ENCODE results near the gene NAA25. TPM values are rescaled to one million over a fixed set of nuclear protein-coding genes. Genes with fewer than 3 reads are reported as not detected.
"Not testable (repeated sequence)": the region's sequence is repeated elsewhere in the genome, so short reads cannot be mapped to it uniquely, and the experiment has no call there.

The NAA25 gene
- total RNA-seq, 1 donor from 2014 or later = 32.8 TPM

DNA sequence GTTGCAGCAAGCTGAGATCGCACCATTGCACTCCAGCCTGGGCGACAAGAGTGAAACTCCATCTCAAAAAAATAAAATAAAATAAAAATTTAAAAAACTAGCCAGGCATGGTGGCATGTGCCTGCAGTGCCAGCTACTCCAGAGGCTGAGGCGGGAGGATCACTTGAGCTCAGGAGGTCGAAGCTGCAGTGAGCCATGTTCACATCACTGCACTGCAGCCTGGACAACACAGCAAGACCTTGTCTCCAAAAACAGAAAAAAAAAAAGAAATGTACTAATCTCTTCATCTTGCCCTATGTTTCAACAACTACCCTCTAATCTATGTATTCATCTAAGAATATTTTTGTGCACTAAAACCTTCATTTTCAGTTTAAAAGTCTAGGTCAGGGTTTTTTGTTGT lies 6.5 kb downstream of the NAA25 start:
- Histone ChIP-seq H2AFZ (ENCODE audit: low read depth, low read length) (no peak overlapping the region), H3K4me3 (ENCODE audit: insufficient read depth, low read depth, low read length) (no peak overlapping the region), H3K9ac (ENCODE audit: low read length) (no peak overlapping the region), H3K27me3 (ENCODE audit: insufficient read depth, low read length) (no peaks in the 10 kb centered on the region), H3K4me2 (ENCODE audit: low read length) (no peak overlapping the region), H3K36me3 (ENCODE audit: insufficient read depth, low read length) (peaks cover 11% of the 10 kb centered on the region), H3K27ac (ENCODE audit: low read depth, low read length) (no peak overlapping the region), H4K20me1 (ENCODE audit: insufficient read depth, low read length) (peaks cover 59% of the 10 kb centered on the region), H3K9me3 (ENCODE audit: insufficient read depth, low read depth, low read length) (no peaks in the 10 kb centered on the region), H3K79me2 (ENCODE audit: insufficient read depth, low read length) (peaks cover 94% of the 10 kb centered on the region), H3K4me1 (ENCODE audit: insufficient read depth, low read length) (peaks cover 12% of the 10 kb centered on the region)
- H3K27me3 Mint-ChIP-seq (ENCODE audit: low read depth, unreplicated experiment) = no peaks in the 10 kb centered on the region
- no peak for DNase-seq (ENCODE audit: low read depth)
- H3K36me3 Mint-ChIP-seq (ENCODE audit: low read depth, unreplicated experiment) = peaks cover 12% of the 10 kb centered on the region
- peaks cover 20% of the 10 kb centered on the region for H3K4me1 Mint-ChIP-seq (ENCODE audit: low read depth, unreplicated experiment)
- H3K9me3 Mint-ChIP-seq (ENCODE audit: unreplicated experiment) = no peaks in the 10 kb centered on the region
- no peak for FAIRE-seq
- TF ChIP-seq, protein P1, sequence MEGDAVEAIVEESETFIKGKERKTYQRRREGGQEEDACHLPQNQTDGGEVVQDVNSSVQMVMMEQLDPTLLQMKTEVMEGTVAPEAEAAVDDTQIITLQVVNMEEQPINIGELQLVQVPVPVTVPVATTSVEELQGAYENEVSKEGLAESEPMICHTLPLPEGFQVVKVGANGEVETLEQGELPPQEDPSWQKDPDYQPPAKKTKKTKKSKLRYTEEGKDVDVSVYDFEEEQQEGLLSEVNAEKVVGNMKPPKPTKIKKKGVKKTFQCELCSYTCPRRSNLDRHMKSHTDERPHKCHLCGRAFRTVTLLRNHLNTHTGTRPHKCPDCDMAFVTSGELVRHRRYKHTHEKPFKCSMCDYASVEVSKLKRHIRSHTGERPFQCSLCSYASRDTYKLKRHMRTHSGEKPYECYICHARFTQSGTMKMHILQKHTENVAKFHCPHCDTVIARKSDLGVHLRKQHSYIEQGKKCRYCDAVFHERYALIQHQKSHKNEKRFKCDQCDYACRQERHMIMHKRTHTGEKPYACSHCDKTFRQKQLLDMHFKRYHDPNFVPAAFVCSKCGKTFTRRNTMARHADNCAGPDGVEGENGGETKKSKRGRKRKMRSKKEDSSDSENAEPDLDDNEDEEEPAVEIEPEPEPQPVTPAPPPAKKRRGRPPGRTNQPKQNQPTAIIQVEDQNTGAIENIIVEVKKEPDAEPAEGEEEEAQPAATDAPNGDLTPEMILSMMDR (IDR thresholded peaks at IDR 0.05; ENCODE audit: insufficient read depth, low read depth, low read length) = no peak
- TF ChIP-seq EZH2 (IDR thresholded peaks at IDR 0.05; ENCODE audit: insufficient read depth, low read length) = no peak
- no peak overlapping the region for H3K4me3 Mint-ChIP-seq (ENCODE audit: unreplicated experiment)
- no peak overlapping the region for H3K27ac Mint-ChIP-seq (ENCODE audit: unreplicated experiment)

- DNase-seq (ENCODE audit: low read depth); H3K27ac ChIP-seq (ENCODE audit: low read depth, low read length); FAIRE-seq; H3K4me3 ChIP-seq (ENCODE audit: insufficient read depth, low read depth, low read length); H3K9ac ChIP-seq (ENCODE audit: low read length); H3K27me3 ChIP-seq (ENCODE audit: insufficient read depth, low read length); H3K27ac Mint-ChIP-seq (ENCODE audit: unreplicated experiment); H3K4me2 ChIP-seq (ENCODE audit: low read length); H3K9me3 ChIP-seq (ENCODE audit: insufficient read depth, low read depth, low read length); H3K9me3 Mint-ChIP-seq (ENCODE audit: unreplicated experiment); H2AFZ ChIP-seq (ENCODE audit: low read depth, low read length); H3K27me3 Mint-ChIP-seq (ENCODE audit: low read depth, unreplicated experiment); H3K4me3 Mint-ChIP-seq (ENCODE audit: unreplicated experiment); H3K36me3 ChIP-seq (ENCODE audit: insufficient read depth, low read length): not testable (repeated sequence)
- Mint-ChIP-seq H3K36me3 (ENCODE audit: low read depth, unreplicated experiment) (peaks cover 13% of the 10 kb centered on the region), H3K4me1 (ENCODE audit: low read depth, unreplicated experiment) (peaks cover 22% of the 10 kb centered on the region)
- peaks cover 14% of the 10 kb centered on the region for H3K4me1 ChIP-seq (ENCODE audit: insufficient read depth, low read length)
- peaks cover 94% of the 10 kb centered on the region for H3K79me2 ChIP-seq (ENCODE audit: insufficient read depth, low read length)
- peaks cover 42% of the 10 kb centered on the region for H4K20me1 ChIP-seq (ENCODE audit: insufficient read depth, low read length)
Measured at GRCh38 chr12:112100500-112100899, 8.1 kb downstream of the NAA25 start.

DNA sequence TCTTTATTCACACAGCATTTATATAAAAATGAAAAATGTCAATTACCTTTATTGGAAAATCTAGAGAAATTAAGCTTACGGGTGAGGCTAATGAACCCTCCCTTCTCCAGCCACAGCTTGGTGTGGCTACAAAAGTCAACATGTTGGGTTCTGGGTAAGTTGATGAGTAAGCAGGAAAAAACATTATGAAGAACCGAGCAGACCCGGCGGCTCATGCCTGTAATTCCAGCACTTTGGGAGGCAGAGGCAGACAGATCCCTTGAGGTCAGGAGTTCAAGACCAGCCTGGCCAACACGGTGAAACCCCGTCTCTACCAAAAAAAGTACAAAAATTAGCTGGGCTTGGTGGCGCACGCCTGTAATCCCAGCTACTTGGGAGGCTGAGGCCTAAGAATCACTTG lies 10.9 kb downstream of the NAA25 start:
- H3K9me3 ChIP-seq (ENCODE audit: insufficient read depth, low read depth, low read length) = no peaks in the 10 kb centered on the region
- H4K20me1 ChIP-seq (ENCODE audit: insufficient read depth, low read length) = peaks cover 21% of the 10 kb centered on the region
- H3K27me3 ChIP-seq (ENCODE audit: insufficient read depth, low read length) = no peaks in the 10 kb centered on the region
- DNase-seq (ENCODE audit: low read depth) = no peak
- H3K4me3 ChIP-seq (ENCODE audit: insufficient read depth, low read depth, low read length) = no peak overlapping the region
- no peak overlapping the region for H3K4me2 ChIP-seq (ENCODE audit: low read length)
- Mint-ChIP-seq H3K4me1 (ENCODE audit: low read depth, unreplicated experiment) (peaks cover 18% of the 10 kb centered on the region), H3K9me3 (ENCODE audit: unreplicated experiment) (no peaks in the 10 kb centered on the region), H3K27ac (ENCODE audit: unreplicated experiment) (peak overlapping the region; percentile 44), H3K36me3 (ENCODE audit: low read depth, unreplicated experiment) (peaks cover 12% of the 10 kb centered on the region), H3K4me3 (ENCODE audit: unreplicated experiment) (no peak overlapping the region), H3K27me3 (ENCODE audit: low read depth, unreplicated experiment) (no peaks in the 10 kb centered on the region)
- no peak overlapping the region for H3K9ac ChIP-seq (ENCODE audit: low read length)
- no peak overlapping the region for H3K27ac ChIP-seq (ENCODE audit: low read depth, low read length)
- H3K79me2 ChIP-seq (ENCODE audit: insufficient read depth, low read length) = peaks cover 93% of the 10 kb centered on the region
- H3K4me1 ChIP-seq (ENCODE audit: insufficient read depth, low read length) = peaks cover 14% of the 10 kb centered on the region
- no peak for FAIRE-seq
- H2AFZ ChIP-seq (ENCODE audit: low read depth, low read length) = no peak overlapping the region
- H3K36me3 ChIP-seq (ENCODE audit: insufficient read depth, low read length) = peaks cover 7% of the 10 kb centered on the region
- TF ChIP-seq, protein P1 (IDR thresholded peaks at IDR 0.05; ENCODE audit: insufficient read depth, low read depth, low read length) = no peak
- TF ChIP-seq EZH2 (IDR thresholded peaks at IDR 0.05; ENCODE audit: insufficient read depth, low read length) = no peak
